ENCODE data around the gene NHSL2. TPM values are rescaled to one million over a fixed set of nuclear protein-coding genes. Genes with fewer than 3 reads are reported as not detected.

Gene NHSL2
- total and polyA plus RNA-seq, 2 of the 13 experiments (the other 11 are each of a cell fraction or from before 2014, with no cell fraction given), result not detected

- no peak for TF ChIP-seq ZNF609 (CRISPR knock-in tag; IDR thresholded peaks at IDR 0.05; ENCODE audit: borderline replicate concordance)
- TF ChIP-seq ZNF432 (CRISPR knock-in tag; IDR thresholded peaks at IDR 0.05; ENCODE audit: borderline replicate concordance), result no peak
These were observed 194.8 kb downstream of the NHSL2 start (continued) for GRCh38 chrX:72105436-72105835.

GRCh38 chrX:72107320-72107719 lies 196.7 kb downstream of the NHSL2 start:
- intact Hi-C loops (cut with micrococcal nuclease; ENCODE audit: unreplicated experiment) (no loop called here), in situ Hi-C loops (cut with HindIII; ENCODE audit: extremely low pct_ligation_motif_present, low pct_unique_long_range_greater_than_20kb) (no loop called here)
- Histone ChIP-seq H3K27me3 (ENCODE audit: control insufficient read depth in 1 of 2, insufficient read depth in 2 of 2, low read length in 2 of 2) (no peaks in the 10 kb centered on the region), H3K79me2 (ENCODE audit: insufficient read depth, low read length) (no peaks in the 10 kb centered on the region), H3K4me3 (replicated peaks in 1 of 3; ENCODE audit: insufficient read depth in 1 of 3, low read depth in 2 of 3, low read length in 3 of 3) (no peak overlapping the region), H3K9ac (ENCODE audit: insufficient read depth, low read depth, low read length) (no peak overlapping the region), H3K9me3 (ENCODE audit: low read length) (no peaks in the 10 kb centered on the region), H4K20me1 (ENCODE audit: insufficient read depth, low read length) (no peaks in the 10 kb centered on the region), H3K4me2 (ENCODE audit: low read depth, low read length) (no peak overlapping the region), H3K27ac (ENCODE audit: extremely low read length, insufficient read depth, low read length) (no peak overlapping the region), H3K4me1 (ENCODE audit: insufficient read depth, low read length) (no peaks in the 10 kb centered on the region), H3K36me3 (replicated peaks in 1 of 2; ENCODE audit: control insufficient read depth in 1 of 2, insufficient read depth in 2 of 2, low read length in 2 of 2) (no peaks in the 10 kb centered on the region), H2AFZ (ENCODE audit: low read length) (no peak overlapping the region)
- FAIRE-seq (no peak), ATAC-seq (no peak), DNase-seq (ENCODE audit: low spot score) (no peak)
- TF ChIP-seq ARID5B (CRISPR knock-in tag; IDR thresholded peaks at IDR 0.05) (no peak), ATF7 (IDR thresholded peaks at IDR 0.05) (peak; percentile 43), ATF7 (CRISPR knock-in tag; IDR thresholded peaks at IDR 0.05) (no peak), PCBP1 (IDR thresholded peaks at IDR 0.05; ENCODE audit: borderline replicate concordance, low read depth, low read length) (no peak), ZNF362 (CRISPR knock-in tag; IDR thresholded peaks at IDR 0.05; ENCODE audit: borderline replicate concordance) (no peak), SYNCRIP (IDR thresholded peaks at IDR 0.05; ENCODE audit: insufficient read depth, low read depth, low read length) (no peak), ZNF263 (CRISPR knock-in tag; IDR thresholded peaks at IDR 0.05) (no peak), YY1 (IDR thresholded peaks at IDR 0.05; ENCODE audit: insufficient read depth, insufficient replicate concordance, low read depth, low read length) (no peak), PHF21A (CRISPR knock-in tag; IDR thresholded peaks at IDR 0.05) (no peak), ZNF747 (CRISPR knock-in tag; IDR thresholded peaks at IDR 0.05; ENCODE audit: borderline replicate concordance) (no peak)
- BruUV-seq (replicated peaks), result no TSS peak
- WGBS (ENCODE audit: low lambda C conversion rate), result 16% methylated on average over 5 of the region's 6 CpGs
- CTCF ChIA-PET (ENCODE audit: low intra/inter-chr PET ratio, low total read pairs), result no interaction called here
- POLR2A ChIA-PET, result no interaction called here

Measured in HepG2 (cell line).